H1 (cell line): ENCODE data around the gene CTTNBP2.

Experiments
- BACH1 ChIP-seq: IDR thresholded peaks from 2 replicates; pipeline ENCODE4 v1.6.1; 2012; ENCODE audit warnings: low read length, improper control_type of control experiment
- BRCA1 ChIP-seq: IDR thresholded peaks from 2 replicates; pipeline ENCODE4 v1.6.1; 2012; ENCODE audit warnings: low read depth, low read length, improper control_type of control experiment
- CTCF ChIP-seq, 3 experiments: IDR thresholded peaks; 1 replicate in 2 of 3; 2 replicates in 1 of 3; pipeline versions ENCODE4 v1.5.1 to v1.6.1; 2011; ENCODE audit warnings: low read length in 3 of 3, mild to moderate bottlenecking in 3 of 3, inconsistent platforms in 2 of 3, low read depth in 1 of 3, moderate library complexity in 1 of 3; ENCODE audit not compliant: insufficient read depth in 1 of 3; ENCODE audit errors: control extremely low read depth in 1 of 3
- EGR1 ChIP-seq: IDR thresholded peaks from 2 replicates; pipeline ENCODE4 v1.6.1; 2011; ENCODE audit warnings: low read depth, low read length, borderline replicate concordance
- EZH2 ChIP-seq: fragments of 200-600 bp; sonication (generic); IDR thresholded peaks from 2 replicates; pipeline ENCODE4 v1.7.1; 2012; ENCODE audit warnings: low read depth, mild to moderate bottlenecking, moderate library complexity, low read length, inconsistent platforms; ENCODE audit not compliant: severe bottlenecking
- JUND ChIP-seq: IDR thresholded peaks from 2 replicates; pipeline ENCODE4 v1.6.1; 2011; ENCODE audit warnings: mild to moderate bottlenecking, improper control_type of control experiment, low read length
- POLR2A ChIP-seq, 2 experiments: IDR thresholded peaks; 1 replicate in 1 of 2; 2 replicates in 1 of 2; pipeline ENCODE4 v1.6.1; 2011; ENCODE audit warnings: low read depth in 2 of 2, low read length in 2 of 2, mild to moderate bottlenecking in 2 of 2; ENCODE audit errors: control extremely low read depth in 1 of 2
- RNF2 ChIP-seq: fragments of 200-900, 300-1000 bp; sonication (generic); IDR thresholded peaks from 2 replicates; pipeline ENCODE4 v1.7.1; 2016; ENCODE audit warnings: borderline replicate concordance, low read depth, mild to moderate bottlenecking, antibody characterized with exemption, low read length; ENCODE audit not compliant: poor library complexity, severe bottlenecking; ENCODE audit errors: missing control alignments
- SIN3A ChIP-seq, 2 experiments: IDR thresholded peaks in 1 of 2; conservative IDR thresholded peaks in 1 of 2; 2 replicates each; pipeline ENCODE4 v1.6.1; 2011 to 2012; ENCODE audit warnings: low read length in 2 of 2, improper control_type of control experiment in 1 of 2, low read depth in 1 of 2, mild to moderate bottlenecking in 1 of 2
- SP1 ChIP-seq: IDR thresholded peaks from 2 replicates; pipeline ENCODE4 v1.6.1; 2011; ENCODE audit warnings: low read depth, low read length
- SRF ChIP-seq: IDR thresholded peaks from 2 replicates; pipeline ENCODE4 v1.6.1; 2011; ENCODE audit warnings: mild to moderate bottlenecking, low read depth, low read length, moderate library complexity
- USF2 ChIP-seq: IDR thresholded peaks from 2 replicates; pipeline ENCODE4 v1.6.1; 2011; ENCODE audit warnings: low read length, improper control_type of control experiment
- YY1 ChIP-seq: IDR thresholded peaks from 2 replicates; pipeline ENCODE4 v1.6.1; 2011; ENCODE audit warnings: low read depth, mild to moderate bottlenecking, low read length
- TF ChIP-seq, protein P1 (sequence below): fragments of 300-600 bp; sonication (generic); IDR thresholded peaks from 2 replicates; pipeline ENCODE4 v1.7.1; 2012; ENCODE audit warnings: low read length, moderate library complexity, mild to moderate bottlenecking, inconsistent platforms; ENCODE audit not compliant: insufficient replicate concordance

DNA sequence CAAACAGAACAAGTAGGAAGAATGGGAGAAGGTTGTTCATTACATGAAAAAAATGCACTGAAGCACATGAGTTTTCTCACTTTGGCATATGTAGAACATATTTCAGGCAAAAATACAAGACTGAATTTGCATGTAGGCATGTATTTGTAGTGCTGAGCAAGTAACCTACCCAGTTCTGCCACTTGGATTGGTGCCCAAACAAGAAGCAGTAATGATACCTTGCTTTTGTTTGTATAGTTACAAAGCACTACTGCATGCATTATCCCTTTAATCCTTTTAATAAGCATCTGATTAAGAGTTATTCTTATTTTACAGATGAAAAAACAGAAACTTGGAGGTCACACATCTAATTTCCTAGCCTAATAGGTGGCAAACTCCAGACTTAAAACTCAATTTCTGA lies 23.1 kb upstream of the CTTNBP2 start:
- TF ChIP-seq EZH2 (no peak), CTCF (IDR thresholded peaks at IDR 0.05; ENCODE audit: control extremely low read depth in 1 of 3, insufficient read depth in 1 of 3, low read depth in 1 of 3, low read length in 3 of 3) (no peak), POLR2A (IDR thresholded peaks at IDR 0.05; ENCODE audit: control extremely low read depth in 1 of 2, low read depth in 2 of 2, low read length in 2 of 2) (no peak), JUND (no peak), BRCA1 (no peak), EGR1 (no peak), SRF (no peak), RNF2 (no peak), SIN3A (conservative IDR thresholded peaks at IDR 0.05 in 1 of 2, IDR thresholded peaks at IDR 0.05 in 1 of 2; ENCODE audit: low read depth in 1 of 2, low read length in 2 of 2) (no peak), BACH1 (no peak), YY1 (no peak), SP1 (no peak), USF2 (no peak)
- TF ChIP-seq, protein P1, sequence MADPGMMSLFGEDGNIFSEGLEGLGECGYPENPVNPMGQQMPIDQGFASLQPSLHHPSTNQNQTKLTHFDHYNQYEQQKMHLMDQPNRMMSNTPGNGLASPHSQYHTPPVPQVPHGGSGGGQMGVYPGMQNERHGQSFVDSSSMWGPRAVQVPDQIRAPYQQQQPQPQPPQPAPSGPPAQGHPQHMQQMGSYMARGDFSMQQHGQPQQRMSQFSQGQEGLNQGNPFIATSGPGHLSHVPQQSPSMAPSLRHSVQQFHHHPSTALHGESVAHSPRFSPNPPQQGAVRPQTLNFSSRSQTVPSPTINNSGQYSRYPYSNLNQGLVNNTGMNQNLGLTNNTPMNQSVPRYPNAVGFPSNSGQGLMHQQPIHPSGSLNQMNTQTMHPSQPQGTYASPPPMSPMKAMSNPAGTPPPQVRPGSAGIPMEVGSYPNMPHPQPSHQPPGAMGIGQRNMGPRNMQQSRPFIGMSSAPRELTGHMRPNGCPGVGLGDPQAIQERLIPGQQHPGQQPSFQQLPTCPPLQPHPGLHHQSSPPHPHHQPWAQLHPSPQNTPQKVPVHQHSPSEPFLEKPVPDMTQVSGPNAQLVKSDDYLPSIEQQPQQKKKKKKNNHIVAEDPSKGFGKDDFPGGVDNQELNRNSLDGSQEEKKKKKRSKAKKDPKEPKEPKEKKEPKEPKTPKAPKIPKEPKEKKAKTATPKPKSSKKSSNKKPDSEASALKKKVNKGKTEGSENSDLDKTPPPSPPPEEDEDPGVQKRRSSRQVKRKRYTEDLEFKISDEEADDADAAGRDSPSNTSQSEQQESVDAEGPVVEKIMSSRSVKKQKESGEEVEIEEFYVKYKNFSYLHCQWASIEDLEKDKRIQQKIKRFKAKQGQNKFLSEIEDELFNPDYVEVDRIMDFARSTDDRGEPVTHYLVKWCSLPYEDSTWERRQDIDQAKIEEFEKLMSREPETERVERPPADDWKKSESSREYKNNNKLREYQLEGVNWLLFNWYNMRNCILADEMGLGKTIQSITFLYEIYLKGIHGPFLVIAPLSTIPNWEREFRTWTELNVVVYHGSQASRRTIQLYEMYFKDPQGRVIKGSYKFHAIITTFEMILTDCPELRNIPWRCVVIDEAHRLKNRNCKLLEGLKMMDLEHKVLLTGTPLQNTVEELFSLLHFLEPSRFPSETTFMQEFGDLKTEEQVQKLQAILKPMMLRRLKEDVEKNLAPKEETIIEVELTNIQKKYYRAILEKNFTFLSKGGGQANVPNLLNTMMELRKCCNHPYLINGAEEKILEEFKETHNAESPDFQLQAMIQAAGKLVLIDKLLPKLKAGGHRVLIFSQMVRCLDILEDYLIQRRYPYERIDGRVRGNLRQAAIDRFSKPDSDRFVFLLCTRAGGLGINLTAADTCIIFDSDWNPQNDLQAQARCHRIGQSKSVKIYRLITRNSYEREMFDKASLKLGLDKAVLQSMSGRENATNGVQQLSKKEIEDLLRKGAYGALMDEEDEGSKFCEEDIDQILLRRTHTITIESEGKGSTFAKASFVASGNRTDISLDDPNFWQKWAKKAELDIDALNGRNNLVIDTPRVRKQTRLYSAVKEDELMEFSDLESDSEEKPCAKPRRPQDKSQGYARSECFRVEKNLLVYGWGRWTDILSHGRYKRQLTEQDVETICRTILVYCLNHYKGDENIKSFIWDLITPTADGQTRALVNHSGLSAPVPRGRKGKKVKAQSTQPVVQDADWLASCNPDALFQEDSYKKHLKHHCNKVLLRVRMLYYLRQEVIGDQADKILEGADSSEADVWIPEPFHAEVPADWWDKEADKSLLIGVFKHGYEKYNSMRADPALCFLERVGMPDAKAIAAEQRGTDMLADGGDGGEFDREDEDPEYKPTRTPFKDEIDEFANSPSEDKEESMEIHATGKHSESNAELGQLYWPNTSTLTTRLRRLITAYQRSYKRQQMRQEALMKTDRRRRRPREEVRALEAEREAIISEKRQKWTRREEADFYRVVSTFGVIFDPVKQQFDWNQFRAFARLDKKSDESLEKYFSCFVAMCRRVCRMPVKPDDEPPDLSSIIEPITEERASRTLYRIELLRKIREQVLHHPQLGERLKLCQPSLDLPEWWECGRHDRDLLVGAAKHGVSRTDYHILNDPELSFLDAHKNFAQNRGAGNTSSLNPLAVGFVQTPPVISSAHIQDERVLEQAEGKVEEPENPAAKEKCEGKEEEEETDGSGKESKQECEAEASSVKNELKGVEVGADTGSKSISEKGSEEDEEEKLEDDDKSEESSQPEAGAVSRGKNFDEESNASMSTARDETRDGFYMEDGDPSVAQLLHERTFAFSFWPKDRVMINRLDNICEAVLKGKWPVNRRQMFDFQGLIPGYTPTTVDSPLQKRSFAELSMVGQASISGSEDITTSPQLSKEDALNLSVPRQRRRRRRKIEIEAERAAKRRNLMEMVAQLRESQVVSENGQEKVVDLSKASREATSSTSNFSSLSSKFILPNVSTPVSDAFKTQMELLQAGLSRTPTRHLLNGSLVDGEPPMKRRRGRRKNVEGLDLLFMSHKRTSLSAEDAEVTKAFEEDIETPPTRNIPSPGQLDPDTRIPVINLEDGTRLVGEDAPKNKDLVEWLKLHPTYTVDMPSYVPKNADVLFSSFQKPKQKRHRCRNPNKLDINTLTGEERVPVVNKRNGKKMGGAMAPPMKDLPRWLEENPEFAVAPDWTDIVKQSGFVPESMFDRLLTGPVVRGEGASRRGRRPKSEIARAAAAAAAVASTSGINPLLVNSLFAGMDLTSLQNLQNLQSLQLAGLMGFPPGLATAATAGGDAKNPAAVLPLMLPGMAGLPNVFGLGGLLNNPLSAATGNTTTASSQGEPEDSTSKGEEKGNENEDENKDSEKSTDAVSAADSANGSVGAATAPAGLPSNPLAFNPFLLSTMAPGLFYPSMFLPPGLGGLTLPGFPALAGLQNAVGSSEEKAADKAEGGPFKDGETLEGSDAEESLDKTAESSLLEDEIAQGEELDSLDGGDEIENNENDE = no peak
